WTC11 (cell line): ENCODE data around the gene NT5DC1.

Source experiments
- ATF3 ChIP-seq: sonication (generic); formaldehyde crosslinking; conservative IDR thresholded peaks from 2 replicates; pipeline ENCODE4 v1.8.1; 2022; ENCODE audit warnings: mild to moderate bottlenecking, missing genetic modification reagents
- CREB1 ChIP-seq: sonication (generic); formaldehyde crosslinking; IDR thresholded peaks from 2 replicates; pipeline ENCODE4 v1.8.0; 2023; ENCODE audit warnings: mild to moderate bottlenecking, missing genetic modification reagents
- ESRRA ChIP-seq: sonication (generic); formaldehyde crosslinking; IDR thresholded peaks from 2 replicates; pipeline ENCODE4 v1.8.1; 2022; ENCODE audit warnings: mild to moderate bottlenecking, missing genetic modification reagents, borderline replicate concordance
- FOXJ3 ChIP-seq: sonication (generic); formaldehyde crosslinking; IDR thresholded peaks from 2 replicates; pipeline ENCODE4 v1.9.0; 2021; ENCODE audit warnings: missing genetic modification reagents, mild to moderate bottlenecking, borderline replicate concordance
- NFE2L1 ChIP-seq: sonication (generic); formaldehyde crosslinking; IDR thresholded peaks from 2 replicates; pipeline ENCODE4 v1.8.1; 2023; ENCODE audit warnings: missing genetic modification reagents
- NFYB ChIP-seq: sonication (generic); formaldehyde crosslinking; conservative IDR thresholded peaks from 2 replicates; pipeline ENCODE4 v1.8.0; 2022; ENCODE audit warnings: low read depth, missing genetic modification reagents
- NR3C1 ChIP-seq: sonication (generic); formaldehyde crosslinking; conservative IDR thresholded peaks from 2 replicates; pipeline ENCODE4 v1.8.1; 2023; ENCODE audit warnings: low read depth, mild to moderate bottlenecking, missing genetic modification reagents
- TEAD4 ChIP-seq: sonication (generic); formaldehyde crosslinking; IDR thresholded peaks from 2 replicates; pipeline ENCODE4 v1.8.0; 2022; ENCODE audit warnings: mild to moderate bottlenecking, missing genetic modification reagents
- ZBTB21 ChIP-seq: sonication (generic); formaldehyde crosslinking; IDR thresholded peaks from 2 replicates; pipeline ENCODE4 v1.8.1; 2023; ENCODE audit warnings: mild to moderate bottlenecking, missing genetic modification reagents, borderline replicate concordance
- ZNF263 ChIP-seq: sonication (generic); formaldehyde crosslinking; IDR thresholded peaks from 2 replicates; pipeline ENCODE4 v1.8.1; 2022; ENCODE audit warnings: low read depth, mild to moderate bottlenecking, moderate library complexity, missing genetic modification reagents
- TF ChIP-seq, protein P1 (sequence below): fragments of 200-600 bp; IDR thresholded peaks from 2 replicates; pipeline ENCODE4 v1.8.0; 2022; ENCODE audit warnings: antibody characterized with exemption
- TF ChIP-seq, protein P2 (sequence below): sonication (generic); formaldehyde crosslinking; IDR thresholded peaks from 2 replicates; pipeline ENCODE4 v1.8.0; 2023; ENCODE audit warnings: missing genetic modification reagents, mild to moderate bottlenecking, borderline replicate concordance
- TF ChIP-seq, protein P3 (sequence below): sonication (generic); formaldehyde crosslinking; IDR thresholded peaks from 2 replicates; pipeline ENCODE4 v1.8.0; 2022; ENCODE audit warnings: mild to moderate bottlenecking, missing genetic modification reagents
- TF ChIP-seq, protein P4 (sequence below): sonication (generic); formaldehyde crosslinking; IDR thresholded peaks from 2 replicates; pipeline ENCODE4 v1.8.1; 2023; ENCODE audit warnings: mild to moderate bottlenecking, moderate library complexity, missing genetic modification reagents

GRCh38 chr6:116271149-116271708 lies 170.6 kb downstream of the NT5DC1 start:
- TF ChIP-seq, protein P1, sequence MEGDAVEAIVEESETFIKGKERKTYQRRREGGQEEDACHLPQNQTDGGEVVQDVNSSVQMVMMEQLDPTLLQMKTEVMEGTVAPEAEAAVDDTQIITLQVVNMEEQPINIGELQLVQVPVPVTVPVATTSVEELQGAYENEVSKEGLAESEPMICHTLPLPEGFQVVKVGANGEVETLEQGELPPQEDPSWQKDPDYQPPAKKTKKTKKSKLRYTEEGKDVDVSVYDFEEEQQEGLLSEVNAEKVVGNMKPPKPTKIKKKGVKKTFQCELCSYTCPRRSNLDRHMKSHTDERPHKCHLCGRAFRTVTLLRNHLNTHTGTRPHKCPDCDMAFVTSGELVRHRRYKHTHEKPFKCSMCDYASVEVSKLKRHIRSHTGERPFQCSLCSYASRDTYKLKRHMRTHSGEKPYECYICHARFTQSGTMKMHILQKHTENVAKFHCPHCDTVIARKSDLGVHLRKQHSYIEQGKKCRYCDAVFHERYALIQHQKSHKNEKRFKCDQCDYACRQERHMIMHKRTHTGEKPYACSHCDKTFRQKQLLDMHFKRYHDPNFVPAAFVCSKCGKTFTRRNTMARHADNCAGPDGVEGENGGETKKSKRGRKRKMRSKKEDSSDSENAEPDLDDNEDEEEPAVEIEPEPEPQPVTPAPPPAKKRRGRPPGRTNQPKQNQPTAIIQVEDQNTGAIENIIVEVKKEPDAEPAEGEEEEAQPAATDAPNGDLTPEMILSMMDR = no peak
- TF ChIP-seq NR3C1 (CRISPR knock-in tag) (no peak), NFYB (CRISPR knock-in tag) (no peak), CREB1 (no peak), ZNF263 (CRISPR knock-in tag) (no peak), ZBTB21 (CRISPR knock-in tag) (no peak), NFE2L1 (CRISPR knock-in tag) (no peak), ESRRA (no peak), FOXJ3 (CRISPR knock-in tag) (no peak), TEAD4 (CRISPR knock-in tag) (no peak), ATF3 (no peak)
- TF ChIP-seq, protein P2, sequence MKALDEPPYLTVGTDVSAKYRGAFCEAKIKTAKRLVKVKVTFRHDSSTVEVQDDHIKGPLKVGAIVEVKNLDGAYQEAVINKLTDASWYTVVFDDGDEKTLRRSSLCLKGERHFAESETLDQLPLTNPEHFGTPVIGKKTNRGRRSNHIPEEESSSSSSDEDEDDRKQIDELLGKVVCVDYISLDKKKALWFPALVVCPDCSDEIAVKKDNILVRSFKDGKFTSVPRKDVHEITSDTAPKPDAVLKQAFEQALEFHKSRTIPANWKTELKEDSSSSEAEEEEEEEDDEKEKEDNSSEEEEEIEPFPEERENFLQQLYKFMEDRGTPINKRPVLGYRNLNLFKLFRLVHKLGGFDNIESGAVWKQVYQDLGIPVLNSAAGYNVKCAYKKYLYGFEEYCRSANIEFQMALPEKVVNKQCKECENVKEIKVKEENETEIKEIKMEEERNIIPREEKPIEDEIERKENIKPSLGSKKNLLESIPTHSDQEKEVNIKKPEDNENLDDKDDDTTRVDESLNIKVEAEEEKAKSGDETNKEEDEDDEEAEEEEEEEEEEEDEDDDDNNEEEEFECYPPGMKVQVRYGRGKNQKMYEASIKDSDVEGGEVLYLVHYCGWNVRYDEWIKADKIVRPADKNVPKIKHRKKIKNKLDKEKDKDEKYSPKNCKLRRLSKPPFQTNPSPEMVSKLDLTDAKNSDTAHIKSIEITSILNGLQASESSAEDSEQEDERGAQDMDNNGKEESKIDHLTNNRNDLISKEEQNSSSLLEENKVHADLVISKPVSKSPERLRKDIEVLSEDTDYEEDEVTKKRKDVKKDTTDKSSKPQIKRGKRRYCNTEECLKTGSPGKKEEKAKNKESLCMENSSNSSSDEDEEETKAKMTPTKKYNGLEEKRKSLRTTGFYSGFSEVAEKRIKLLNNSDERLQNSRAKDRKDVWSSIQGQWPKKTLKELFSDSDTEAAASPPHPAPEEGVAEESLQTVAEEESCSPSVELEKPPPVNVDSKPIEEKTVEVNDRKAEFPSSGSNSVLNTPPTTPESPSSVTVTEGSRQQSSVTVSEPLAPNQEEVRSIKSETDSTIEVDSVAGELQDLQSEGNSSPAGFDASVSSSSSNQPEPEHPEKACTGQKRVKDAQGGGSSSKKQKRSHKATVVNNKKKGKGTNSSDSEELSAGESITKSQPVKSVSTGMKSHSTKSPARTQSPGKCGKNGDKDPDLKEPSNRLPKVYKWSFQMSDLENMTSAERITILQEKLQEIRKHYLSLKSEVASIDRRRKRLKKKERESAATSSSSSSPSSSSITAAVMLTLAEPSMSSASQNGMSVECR (CRISPR knock-in tag) = no peak
- TF ChIP-seq, protein P3, sequence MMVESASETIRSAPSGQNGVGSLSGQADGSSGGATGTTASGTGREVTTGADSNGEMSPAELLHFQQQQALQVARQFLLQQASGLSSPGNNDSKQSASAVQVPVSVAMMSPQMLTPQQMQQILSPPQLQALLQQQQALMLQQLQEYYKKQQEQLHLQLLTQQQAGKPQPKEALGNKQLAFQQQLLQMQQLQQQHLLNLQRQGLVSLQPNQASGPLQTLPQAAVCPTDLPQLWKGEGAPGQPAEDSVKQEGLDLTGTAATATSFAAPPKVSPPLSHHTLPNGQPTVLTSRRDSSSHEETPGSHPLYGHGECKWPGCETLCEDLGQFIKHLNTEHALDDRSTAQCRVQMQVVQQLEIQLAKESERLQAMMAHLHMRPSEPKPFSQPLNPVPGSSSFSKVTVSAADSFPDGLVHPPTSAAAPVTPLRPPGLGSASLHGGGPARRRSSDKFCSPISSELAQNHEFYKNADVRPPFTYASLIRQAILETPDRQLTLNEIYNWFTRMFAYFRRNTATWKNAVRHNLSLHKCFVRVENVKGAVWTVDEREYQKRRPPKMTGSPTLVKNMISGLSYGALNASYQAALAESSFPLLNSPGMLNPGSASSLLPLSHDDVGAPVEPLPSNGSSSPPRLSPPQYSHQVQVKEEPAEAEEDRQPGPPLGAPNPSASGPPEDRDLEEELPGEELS (CRISPR knock-in tag) = no peak
- TF ChIP-seq, protein P4, sequence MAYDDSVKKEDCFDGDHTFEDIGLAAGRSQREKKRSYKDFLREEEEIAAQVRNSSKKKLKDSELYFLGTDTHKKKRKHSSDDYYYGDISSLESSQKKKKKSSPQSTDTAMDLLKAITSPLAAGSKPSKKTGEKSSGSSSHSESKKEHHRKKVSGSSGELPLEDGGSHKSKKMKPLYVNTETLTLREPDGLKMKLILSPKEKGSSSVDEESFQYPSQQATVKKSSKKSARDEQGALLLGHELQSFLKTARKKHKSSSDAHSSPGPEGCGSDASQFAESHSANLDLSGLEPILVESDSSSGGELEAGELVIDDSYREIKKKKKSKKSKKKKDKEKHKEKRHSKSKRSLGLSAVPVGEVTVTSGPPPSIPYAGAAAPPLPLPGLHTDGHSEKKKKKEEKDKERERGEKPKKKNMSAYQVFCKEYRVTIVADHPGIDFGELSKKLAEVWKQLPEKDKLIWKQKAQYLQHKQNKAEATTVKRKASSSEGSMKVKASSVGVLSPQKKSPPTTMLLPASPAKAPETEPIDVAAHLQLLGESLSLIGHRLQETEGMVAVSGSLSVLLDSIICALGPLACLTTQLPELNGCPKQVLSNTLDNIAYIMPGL = no peak
